ENCODE data around the gene TXNRD2. TPM values are rescaled to one million over a fixed set of nuclear protein-coding genes. Genes with fewer than 3 reads are reported as not detected.

The TXNRD2 gene
- total and polyA plus RNA-seq, 2 of the 4 experiments (the other 2 are of a cell fraction): 15.6 to 25.7 TPM

GRCh38 chr22:19932367-19933206, 9.0 kb downstream of the TXNRD2 start:
- ATAC-seq (ENCODE audit: low read depth) (no peak), DNase-seq (no peak)
- POLR2A ChIA-PET (ENCODE audit: unreplicated experiment): no interaction called here

More at GRCh38 chr22:19932367-19933206, 9.0 kb downstream of the TXNRD2 start:
- in situ Hi-C loops (cut with MboI; ENCODE audit: low sequenced_read_pairs) (no loop called here), dilution Hi-C loops (cut with HindIII; ENCODE audit: low sequenced_read_pairs, unreplicated experiment) (no loop called here), intact Hi-C loops (cut with micrococcal nuclease) (no loop called here)
- H3K56ac ChIP-seq (ENCODE audit: extremely low read depth, insufficient read depth, low read length): no peak overlapping the region
- peak overlapping the region; percentile 21 for H2AFZ ChIP-seq (replicated peaks; ENCODE audit: low read length, poor library complexity)
- no peak overlapping the region for H4K8ac ChIP-seq (ENCODE audit: low read depth in 2 of 2, low read length in 2 of 2)
- no TSS peak for BruUV-seq (replicated peaks)
- 40% methylated on average over 1 of the region's 12 CpGs; no CpG with 5 or more reads in 1 of the 2 experiments for WGBS, 2 experiments (ENCODE audit: extremely low coverage in 2 of 2, insufficient read length in 1 of 2)
- no peak overlapping the region for H3K4me3 ChIP-seq (ENCODE audit: insufficient read depth, low read depth, low read length)
- no peaks in the 10 kb centered on the region for H3K27me3 ChIP-seq (ENCODE audit: control insufficient read depth, insufficient read depth, low read length)
- H2BK120ac ChIP-seq (ENCODE audit: low read depth, low read length): no peak overlapping the region
- H3K14ac ChIP-seq (replicated peaks; ENCODE audit: low read depth, low read length): no peak overlapping the region
- H3K9ac ChIP-seq (ENCODE audit: low read depth, low read length): no peak overlapping the region
- H4K20me1 ChIP-seq (ENCODE audit: insufficient read depth, low read length): no peaks in the 10 kb centered on the region; the same call in 1 of the 2 replicates
- H3K4ac ChIP-seq (ENCODE audit: low read depth, low read length): no peak overlapping the region
- no peaks in the 10 kb centered on the region for H3K4me1 ChIP-seq (ENCODE audit: control insufficient read depth, insufficient read depth, low read length)
- peaks cover 9% of the 10 kb centered on the region for H3K9me3 ChIP-seq (ENCODE audit: control insufficient read depth, insufficient read depth, low read length)
- no peak overlapping the region for H3K18ac ChIP-seq (ENCODE audit: low read depth, low read length)
- no peak overlapping the region for H3K4me2 ChIP-seq (ENCODE audit: low read depth, low read length)
- H2BK5ac ChIP-seq (ENCODE audit: low read depth, low read length, poor library complexity, severe bottlenecking): no peak overlapping the region
- H2AK9ac ChIP-seq (replicated peaks; ENCODE audit: low read depth, low read length, poor library complexity): no peak overlapping the region
- no peak overlapping the region for H3K27ac ChIP-seq (ENCODE audit: insufficient read depth, low read length)
- H3K79me1 ChIP-seq (ENCODE audit: low read depth in 1 of 2, low read length in 2 of 2): peaks cover 25% of the 10 kb centered on the region in 2 experiments
- TF ChIP-seq, protein P1, sequence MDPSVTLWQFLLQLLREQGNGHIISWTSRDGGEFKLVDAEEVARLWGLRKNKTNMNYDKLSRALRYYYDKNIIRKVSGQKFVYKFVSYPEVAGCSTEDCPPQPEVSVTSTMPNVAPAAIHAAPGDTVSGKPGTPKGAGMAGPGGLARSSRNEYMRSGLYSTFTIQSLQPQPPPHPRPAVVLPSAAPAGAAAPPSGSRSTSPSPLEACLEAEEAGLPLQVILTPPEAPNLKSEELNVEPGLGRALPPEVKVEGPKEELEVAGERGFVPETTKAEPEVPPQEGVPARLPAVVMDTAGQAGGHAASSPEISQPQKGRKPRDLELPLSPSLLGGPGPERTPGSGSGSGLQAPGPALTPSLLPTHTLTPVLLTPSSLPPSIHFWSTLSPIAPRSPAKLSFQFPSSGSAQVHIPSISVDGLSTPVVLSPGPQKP (IDR thresholded peaks at IDR 0.05; ENCODE audit: borderline replicate concordance, low read depth, low read length): no peak
- no peak for TF ChIP-seq MAFK (IDR thresholded peaks at IDR 0.05; ENCODE audit: low read depth, low read length)
- TF ChIP-seq CEBPB (IDR thresholded peaks at IDR 0.05; ENCODE audit: low read depth, low read length): no peak
- TF ChIP-seq BHLHE40 (IDR thresholded peaks at IDR 0.05; ENCODE audit: low read depth, low read length): no peak
- TF ChIP-seq MAZ (IDR thresholded peaks at IDR 0.05; ENCODE audit: borderline replicate concordance, low read depth, low read length): no peak
- TF ChIP-seq RAD21 (IDR thresholded peaks at IDR 0.05; ENCODE audit: low read length): no peak
- TF ChIP-seq MXI1 (IDR thresholded peaks at IDR 0.05; ENCODE audit: borderline replicate concordance, low read depth, low read length): no peak
- TF ChIP-seq CHD1 (IDR thresholded peaks at IDR 0.05; ENCODE audit: low read depth, low read length): no peak
- TF ChIP-seq RFX5 (IDR thresholded peaks at IDR 0.05; ENCODE audit: low read depth, low read length): no peak
- no peak for TF ChIP-seq SMC3 (IDR thresholded peaks at IDR 0.05; ENCODE audit: low read depth, low read length)
- TF ChIP-seq, protein P2, sequence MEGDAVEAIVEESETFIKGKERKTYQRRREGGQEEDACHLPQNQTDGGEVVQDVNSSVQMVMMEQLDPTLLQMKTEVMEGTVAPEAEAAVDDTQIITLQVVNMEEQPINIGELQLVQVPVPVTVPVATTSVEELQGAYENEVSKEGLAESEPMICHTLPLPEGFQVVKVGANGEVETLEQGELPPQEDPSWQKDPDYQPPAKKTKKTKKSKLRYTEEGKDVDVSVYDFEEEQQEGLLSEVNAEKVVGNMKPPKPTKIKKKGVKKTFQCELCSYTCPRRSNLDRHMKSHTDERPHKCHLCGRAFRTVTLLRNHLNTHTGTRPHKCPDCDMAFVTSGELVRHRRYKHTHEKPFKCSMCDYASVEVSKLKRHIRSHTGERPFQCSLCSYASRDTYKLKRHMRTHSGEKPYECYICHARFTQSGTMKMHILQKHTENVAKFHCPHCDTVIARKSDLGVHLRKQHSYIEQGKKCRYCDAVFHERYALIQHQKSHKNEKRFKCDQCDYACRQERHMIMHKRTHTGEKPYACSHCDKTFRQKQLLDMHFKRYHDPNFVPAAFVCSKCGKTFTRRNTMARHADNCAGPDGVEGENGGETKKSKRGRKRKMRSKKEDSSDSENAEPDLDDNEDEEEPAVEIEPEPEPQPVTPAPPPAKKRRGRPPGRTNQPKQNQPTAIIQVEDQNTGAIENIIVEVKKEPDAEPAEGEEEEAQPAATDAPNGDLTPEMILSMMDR (conservative IDR thresholded peaks at IDR 0.05; ENCODE audit: low read depth, low read length): no peak
- TF ChIP-seq NFE2L2 (IDR thresholded peaks at IDR 0.05; ENCODE audit: low read depth, low read length): no peak
- no peak for TF ChIP-seq POLR2A (IDR thresholded peaks at IDR 0.05; ENCODE audit: low read depth, low read length)
- H3K23ac ChIP-seq (ENCODE audit: low read depth, low read length): no peak overlapping the region
- H2BK20ac ChIP-seq (ENCODE audit: low read depth, low read length): no peak overlapping the region
- no peak overlapping the region for H2BK15ac ChIP-seq (ENCODE audit: low read depth, low read length)
- peaks cover 10% of the 10 kb centered on the region for H3K36me3 ChIP-seq (ENCODE audit: control insufficient read depth, insufficient read depth, low read length)
- CTCF ChIA-PET: interaction anchor here (0.7 kb wide), 1 partner anchor 27 kb away, joined by 3 read pairs; no protein-coding TSS in a partner anchor
- no peak overlapping the region for H4K5ac ChIP-seq (ENCODE audit: low read depth, low read length)
- peaks cover 15% of the 10 kb centered on the region for H3K9me1 ChIP-seq (ENCODE audit: insufficient read depth, low read length)
- H4K91ac ChIP-seq (ENCODE audit: insufficient read depth, low read depth, low read length): no peak overlapping the region
- H2AK5ac ChIP-seq (ENCODE audit: low read depth, low read length): no peak overlapping the region

All from IMR-90 (cell line).